ENCODE data around the gene ITIH4.

GRCh38 chr3:52822363-52822762 lies 8.1 kb downstream of the ITIH4 start:
- no peak for TF ChIP-seq CTCF (conservative IDR thresholded peaks at IDR 0.05; ENCODE audit: low read depth, low read length)
- no peak for TF ChIP-seq EZH2 (IDR thresholded peaks at IDR 0.05; ENCODE audit: low read length, unreplicated experiment)

All from PC-3 (cell line).